ENCODE data around the gene TAF3.

The TAF3 gene

GRCh38 chr10:8056378-8056777 lies 238.1 kb downstream of the TAF3 start:
- no peak for DNase-seq

- no peak for DNase-seq
Observed at GRCh38 chr10:8056871-8057331, 238.6 kb downstream of the TAF3 start.

GRCh38 chr10:8057636-8058273 lies 239.4 kb downstream of the TAF3 start:
- no peak for DNase-seq

- DNase-seq, result no peak
Observed at GRCh38 chr10:8058274-8059111, 240.2 kb downstream of the TAF3 start.

- no peak for DNase-seq
Observed at GRCh38 chr10:8059191-8059936, 241.1 kb downstream of the TAF3 start.

- no peak for DNase-seq
Observed at GRCh38 chr10:8060010-8060703, 241.9 kb downstream of the TAF3 start.

GRCh38 chr10:8060704-8061121 lies 242.4 kb downstream of the TAF3 start:
- DNase-seq, result no peak

- DNase-seq, result no peak
Observed at GRCh38 chr10:8061274-8062211, 243.2 kb downstream of the TAF3 start.

GRCh38 chr10:8063128-8063908 lies 245.0 kb downstream of the TAF3 start:
- no peak for DNase-seq

GRCh38 chr10:8063935-8064334 lies 245.6 kb downstream of the TAF3 start:
- DNase-seq, result no peak

- DNase-seq, result no peak
Observed at GRCh38 chr10:8064436-8064835, 246.1 kb downstream of the TAF3 start.

GRCh38 chr10:8065651-8066050 lies 247.3 kb downstream of the TAF3 start:
- no peak for DNase-seq

GRCh38 chr10:8066124-8066523 lies 247.8 kb downstream of the TAF3 start:
- no peak for DNase-seq

Data from hypothalamus (tissue), 51 donors.